Peyer's patch (tissue), 4 donors: Measurements from ENCODE around the gene SLC9B1. TPM values are rescaled to one million over a fixed set of nuclear protein-coding genes. Genes with fewer than 3 reads are reported as not detected.
"Not testable (repeated sequence)": the region's sequence is repeated elsewhere in the genome, so short reads cannot be mapped to it uniquely, and the experiment has no call there.

Experiments
- DNase-seq, 3 donors: peaks; one replicate each; pipeline ENCODE4 v3.0.0-alpha.2; 2017 to 2019
- H3K27ac ChIP-seq, 4 donors: fragments of 200-600 bp; sonication (generic); one replicate each; pipeline ENCODE4 v1.5.1; 2016 to 2019
- H3K27me3 ChIP-seq, 2 donors: fragments of 200-600 bp; sonication (generic); one replicate each; pipeline ENCODE4 v1.5.1; 2019
- H3K36me3 ChIP-seq, 3 donors: fragments of 200-600 bp; sonication (generic); one replicate each; pipeline ENCODE4 v1.5.1; 2016 to 2019
- H3K4me1 ChIP-seq, 4 donors: fragments of 200-600 bp; sonication (generic); one replicate each; pipeline ENCODE4 v1.5.1; 2016 to 2019
- H3K4me3 ChIP-seq, 4 donors: fragments of 200-600 bp; sonication (generic); 1 replicate in 3 of 4; 2 replicates in 1 of 4; pipeline ENCODE4 v1.5.1; 2016 to 2019; ENCODE audit warnings: mild to moderate bottlenecking in 1 of 4
- H3K9me3 ChIP-seq, 4 donors: fragments of 200-600 bp; sonication (generic); one replicate each; pipeline ENCODE4 v1.5.1; 2016 to 2019; ENCODE audit warnings: mild to moderate bottlenecking in 1 of 4
- POLR2A ChIP-seq, 2 donors: fragments of 450-650 bp; IDR thresholded peaks; one replicate each; pipeline ENCODE4 v1.5.1; 2017; ENCODE audit warnings: antibody characterized with exemption in 2 of 2, mild to moderate bottlenecking in 2 of 2, moderate library complexity in 2 of 2
- total RNA-seq, 4 donors: library from RNA; depleted of rRNA; stranded (reverse); fragments of >200 nt; gene quantifications; one replicate each; pipeline ENCODE4 v1.1.0, GENCODE V29; 2016
- TF ChIP-seq, protein P1 (sequence below), 6 experiments: fragments of 450-650 bp in 4 of 6; fragments of 200-600 bp in 2 of 6; sonication (generic) in 1 of 6; IDR thresholded peaks; one replicate each; pipeline ENCODE4 v1.5.1; 2017 to 2019; ENCODE audit warnings: antibody characterized with exemption in 6 of 6, mild to moderate bottlenecking in 3 of 6, moderate library complexity in 1 of 6

The SLC9B1 gene
- total RNA-seq, 4 donors from 2014 or later: 0.40 TPM; not detected in 3

DNA sequence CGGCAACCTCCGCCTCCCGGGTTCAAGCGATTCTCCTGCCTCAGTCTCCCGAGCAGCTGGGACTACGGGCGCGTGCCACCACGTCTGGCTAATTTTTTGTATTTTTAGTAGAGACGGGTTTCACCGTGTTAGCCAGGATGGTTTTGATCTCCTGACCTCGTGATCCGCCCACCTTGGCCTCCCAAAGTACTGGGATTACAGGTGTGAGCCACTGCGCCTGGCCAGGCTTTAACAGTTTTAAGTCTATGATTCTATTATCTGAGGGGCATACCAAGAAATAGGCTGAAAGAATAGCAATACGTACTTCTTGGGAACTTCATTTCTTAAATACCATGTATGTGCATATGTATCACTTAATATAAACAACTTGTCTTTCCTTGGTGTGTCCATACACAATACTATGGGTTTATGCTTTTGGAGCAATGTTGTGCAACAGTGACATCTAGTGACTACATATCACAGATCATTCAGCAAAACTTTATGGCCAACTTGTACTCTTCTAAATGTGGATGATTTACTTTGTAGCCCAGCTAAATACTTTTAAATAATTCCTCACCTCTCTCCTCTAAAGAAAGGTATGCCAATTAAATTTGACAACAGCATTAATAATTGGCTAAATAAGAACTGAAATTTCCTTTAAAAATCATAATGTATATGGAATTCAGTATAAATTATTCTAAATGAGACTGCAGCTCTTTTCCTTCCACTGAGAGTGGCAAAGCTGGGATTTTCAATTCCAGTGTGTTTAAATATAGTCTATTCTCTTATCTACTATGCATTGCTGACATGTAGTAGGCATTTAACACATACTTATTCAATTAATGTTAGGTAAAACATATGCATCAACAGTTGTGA lies 10.4 kb downstream of the SLC9B1 start:
- no peak for TF ChIP-seq POLR2A (IDR thresholded peaks at IDR 0.05)
- TF ChIP-seq, protein P1, sequence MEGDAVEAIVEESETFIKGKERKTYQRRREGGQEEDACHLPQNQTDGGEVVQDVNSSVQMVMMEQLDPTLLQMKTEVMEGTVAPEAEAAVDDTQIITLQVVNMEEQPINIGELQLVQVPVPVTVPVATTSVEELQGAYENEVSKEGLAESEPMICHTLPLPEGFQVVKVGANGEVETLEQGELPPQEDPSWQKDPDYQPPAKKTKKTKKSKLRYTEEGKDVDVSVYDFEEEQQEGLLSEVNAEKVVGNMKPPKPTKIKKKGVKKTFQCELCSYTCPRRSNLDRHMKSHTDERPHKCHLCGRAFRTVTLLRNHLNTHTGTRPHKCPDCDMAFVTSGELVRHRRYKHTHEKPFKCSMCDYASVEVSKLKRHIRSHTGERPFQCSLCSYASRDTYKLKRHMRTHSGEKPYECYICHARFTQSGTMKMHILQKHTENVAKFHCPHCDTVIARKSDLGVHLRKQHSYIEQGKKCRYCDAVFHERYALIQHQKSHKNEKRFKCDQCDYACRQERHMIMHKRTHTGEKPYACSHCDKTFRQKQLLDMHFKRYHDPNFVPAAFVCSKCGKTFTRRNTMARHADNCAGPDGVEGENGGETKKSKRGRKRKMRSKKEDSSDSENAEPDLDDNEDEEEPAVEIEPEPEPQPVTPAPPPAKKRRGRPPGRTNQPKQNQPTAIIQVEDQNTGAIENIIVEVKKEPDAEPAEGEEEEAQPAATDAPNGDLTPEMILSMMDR (IDR thresholded peaks at IDR 0.05): peak; percentile 13 to 96 (median 73)
- Histone ChIP-seq H3K9me3 (no peaks in the 10 kb centered on the region), H3K4me1 (peaks cover 0 to 20% (median 5%) of the 10 kb centered on the region in 4 donors), H3K27ac (no peak overlapping the region), H3K36me3 (no peaks in the 10 kb centered on the region), H3K4me3 (no peak overlapping the region), H3K27me3 (no peaks in the 10 kb centered on the region)
- no peak for DNase-seq

DNA sequence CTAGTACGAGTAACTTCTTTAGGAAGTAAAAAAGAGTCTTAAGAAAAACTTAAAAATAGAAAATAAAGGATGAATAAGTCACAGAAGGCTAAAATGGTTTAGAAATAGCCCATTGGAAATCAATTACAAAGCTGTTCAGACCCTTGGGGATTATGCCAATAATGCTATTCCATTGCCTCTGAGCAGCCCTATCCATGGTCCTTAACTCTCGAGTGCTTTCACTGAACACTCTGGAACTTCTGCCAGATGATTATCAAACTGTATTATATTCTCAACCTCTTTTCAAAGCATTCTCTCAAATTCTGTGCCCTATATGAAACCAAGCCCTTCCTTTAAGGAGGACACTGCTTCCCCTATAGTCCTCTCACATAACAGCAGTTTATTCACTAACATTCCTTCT lies 17.0 kb downstream of the SLC9B1 start:
- Histone ChIP-seq H3K36me3 (no peaks in the 10 kb centered on the region), H3K9me3 (no peaks in the 10 kb centered on the region), H3K4me1 (no peaks in the 10 kb centered on the region), H3K27me3 (no peaks in the 10 kb centered on the region), H3K27ac (no peak overlapping the region), H3K4me3 (no peak overlapping the region)
- TF ChIP-seq, protein P1 (IDR thresholded peaks at IDR 0.05): no peak
- no peak for TF ChIP-seq POLR2A (IDR thresholded peaks at IDR 0.05)
- no peak for DNase-seq

DNA sequence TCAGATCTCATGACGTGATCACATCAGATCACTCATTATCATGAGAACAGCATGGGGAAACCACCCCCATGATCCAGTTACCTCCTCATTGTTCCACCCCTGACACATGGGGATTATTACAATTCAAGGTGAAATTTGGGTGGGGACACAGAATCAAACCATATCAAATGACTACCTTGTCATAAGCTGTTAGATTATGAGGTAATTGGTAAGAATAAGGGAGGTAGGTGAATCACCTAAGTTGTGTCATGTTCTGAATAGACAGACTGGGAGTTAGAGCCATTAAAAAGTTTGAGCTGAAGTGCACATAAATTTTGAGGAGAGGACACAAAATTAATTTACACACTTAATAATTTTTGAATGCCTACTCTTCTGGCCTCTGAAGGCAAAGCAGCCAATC lies 24.7 kb downstream of the SLC9B1 start:
- Histone ChIP-seq H3K27ac (no peak overlapping the region), H3K9me3 (no peaks in the 10 kb centered on the region), H3K27me3 (no peaks in the 10 kb centered on the region), H3K4me1 (no peaks in the 10 kb centered on the region), H3K4me3 (no peak overlapping the region), H3K36me3 (no peaks in the 10 kb centered on the region)
- no peak for TF ChIP-seq POLR2A (IDR thresholded peaks at IDR 0.05)
- TF ChIP-seq, protein P1 (IDR thresholded peaks at IDR 0.05): no peak
- no peak for DNase-seq

DNA sequence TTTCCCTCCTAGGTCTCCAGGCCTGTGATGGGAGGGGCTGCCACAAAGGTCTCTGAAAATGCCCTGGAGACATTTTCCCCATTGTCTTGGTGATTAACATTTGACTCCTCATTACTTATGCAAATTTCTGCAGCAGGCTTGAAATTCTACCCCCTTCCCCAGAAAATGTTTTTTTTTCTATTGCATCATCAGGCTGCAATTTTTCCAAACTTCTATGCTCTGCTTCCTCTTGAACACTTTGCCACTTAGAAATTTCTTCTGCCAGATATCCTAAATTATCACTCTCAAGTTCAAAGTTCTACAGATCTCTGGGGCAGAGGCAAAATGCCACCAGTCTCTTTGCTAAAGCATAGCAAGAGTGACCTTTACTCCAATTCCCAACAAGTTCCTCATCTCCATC lies 25.5 kb downstream of the SLC9B1 start:
- not testable (repeated sequence) for H3K4me1 ChIP-seq, H3K27ac ChIP-seq, H3K4me3 ChIP-seq, H3K9me3 ChIP-seq, H3K27me3 ChIP-seq, DNase-seq, H3K36me3 ChIP-seq

DNA sequence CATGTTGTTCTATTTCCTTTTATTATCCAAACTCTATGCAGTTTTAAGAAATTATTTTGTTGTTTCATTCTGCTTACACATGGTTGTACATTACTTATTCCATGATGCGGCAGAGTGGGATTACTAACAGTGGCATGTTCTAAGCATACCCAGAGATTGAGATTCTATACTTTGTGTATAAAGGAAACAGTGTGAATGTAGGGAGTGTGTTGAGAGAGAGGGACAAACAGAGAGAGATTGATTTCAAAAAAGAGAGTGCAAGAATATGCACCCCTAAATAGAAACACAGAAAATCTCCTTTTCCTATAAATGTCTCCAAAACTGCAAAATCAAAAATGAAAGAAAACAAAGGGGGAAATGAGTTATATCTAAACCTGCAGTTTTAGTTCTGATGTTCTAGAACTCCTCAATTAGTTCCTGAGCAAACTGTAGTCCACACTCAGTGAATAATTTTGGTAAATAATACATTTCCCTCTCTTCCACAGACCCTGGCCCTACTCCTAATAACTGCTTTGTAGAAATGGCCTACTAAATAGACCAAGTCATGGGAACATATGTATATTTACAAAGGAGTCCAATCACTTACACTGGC lies 31.0 kb downstream of the SLC9B1 start:
- Histone ChIP-seq H3K4me3 (no peak overlapping the region), H3K9me3 (no peaks in the 10 kb centered on the region), H3K27ac (no peak overlapping the region), H3K27me3 (no peaks in the 10 kb centered on the region), H3K36me3 (no peaks in the 10 kb centered on the region), H3K4me1 (no peaks in the 10 kb centered on the region)
- DNase-seq: no peak
- TF ChIP-seq, protein P1 (IDR thresholded peaks at IDR 0.05): no peak
- TF ChIP-seq POLR2A (IDR thresholded peaks at IDR 0.05): no peak

DNA sequence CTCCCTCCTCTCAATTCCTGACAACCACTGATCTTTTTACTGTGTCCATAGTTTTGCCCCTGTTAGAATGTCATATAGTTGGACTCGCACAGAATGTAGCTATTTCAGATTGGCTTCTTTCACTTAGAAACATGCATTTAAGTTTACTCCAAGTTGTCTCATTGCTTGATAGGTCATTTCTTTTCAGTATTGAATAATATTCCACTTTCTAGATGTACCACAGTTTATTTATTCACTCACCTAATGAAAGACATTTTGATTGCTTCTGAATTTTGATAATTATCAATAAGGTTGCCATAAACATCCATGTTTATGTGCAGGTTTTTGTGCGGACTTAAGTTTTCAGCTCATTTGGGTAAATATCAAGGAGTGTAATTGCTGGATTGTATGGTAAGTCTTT lies 38.5 kb downstream of the SLC9B1 start:
- Histone ChIP-seq H3K36me3 (no peaks in the 10 kb centered on the region), H3K4me3 (no peak overlapping the region), H3K27me3 (no peaks in the 10 kb centered on the region), H3K27ac (no peak overlapping the region), H3K4me1 (no peaks in the 10 kb centered on the region), H3K9me3 (no peaks in the 10 kb centered on the region)
- DNase-seq: no peak
- no peak for TF ChIP-seq POLR2A (IDR thresholded peaks at IDR 0.05)
- TF ChIP-seq, protein P1 (IDR thresholded peaks at IDR 0.05): no peak

DNA sequence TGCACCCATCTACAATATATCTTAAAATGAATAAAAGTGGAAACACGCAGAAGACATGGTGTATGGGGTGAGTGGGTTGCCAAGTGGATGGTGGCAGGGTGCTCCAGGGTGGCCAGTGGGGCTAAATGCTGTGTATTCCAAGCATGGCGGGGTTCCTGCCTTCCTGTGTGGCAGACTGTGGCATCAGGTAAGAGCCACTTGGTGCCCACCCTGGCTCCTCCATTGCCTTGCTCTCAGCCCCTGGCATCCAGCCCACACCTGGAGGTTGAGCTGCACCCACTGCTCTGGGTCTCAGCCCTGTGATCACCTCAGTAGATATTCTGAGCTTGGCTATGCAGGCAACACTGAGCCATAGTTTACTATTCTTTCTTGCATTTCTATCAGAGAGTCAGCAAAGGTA lies 57.7 kb downstream of the SLC9B1 start:
- H3K4me1 ChIP-seq, H3K27me3 ChIP-seq, H3K27ac ChIP-seq, H3K4me3 ChIP-seq, DNase-seq, H3K9me3 ChIP-seq, H3K36me3 ChIP-seq: not testable (repeated sequence)
